Activated T-helper 1 cell treated with anti-CD3 and anti-CD28 coated beads, Interleukin-12 subunit alpha, Interleukin-12 subunit beta, Interleukin-2, Interleukin-4 antibody, amounts not matched to agents 30 ng/mL and 10 ng/mL and 1 ng/mL, durations not matched to agents 14 hours and 24 hours and 36 hours (primary cell): ENCODE results near the gene NLRC3. TPM values are rescaled to one million over a fixed set of nuclear protein-coding genes. Genes with fewer than 3 reads are reported as not detected.

Experiments used
- DNase-seq: peaks from one replicate; pipeline ENCODE4 v3.0.0; 2021; ENCODE audit warnings: low spot score
- H3K27ac Mint-ChIP-seq: one replicate; pipeline ENCODE4 v1.8.0; 2021; ENCODE audit warnings: mild to moderate bottlenecking, mixed read lengths
- H3K27me3 Mint-ChIP-seq: one replicate; pipeline ENCODE4 v1.8.0; 2022; ENCODE audit warnings: mild to moderate bottlenecking, moderate library complexity, mixed read lengths; ENCODE audit not compliant: insufficient read depth
- H3K36me3 Mint-ChIP-seq: one replicate; pipeline ENCODE4 v1.8.0; 2021; ENCODE audit warnings: low read depth, mixed read lengths
- H3K4me1 Mint-ChIP-seq: one replicate; pipeline ENCODE4 v1.8.0; 2021; ENCODE audit warnings: low read depth, mixed read lengths
- H3K4me3 Mint-ChIP-seq: one replicate; pipeline ENCODE4 v1.8.0; 2021; ENCODE audit warnings: mild to moderate bottlenecking, moderate library complexity, mixed read lengths
- H3K9me3 Mint-ChIP-seq: one replicate; pipeline ENCODE4 v1.8.0; 2021; ENCODE audit warnings: mixed read lengths
- intact Hi-C: fragments of 100-400 bp; cut with micrococcal nuclease; formaldehyde crosslinking; loops from one replicate; pipeline ENCODE4 v1.15.1; 2024
- total RNA-seq: library from RNA; stranded (reverse); gene quantifications from 2 replicates; pipeline ENCODE4 v1.2.3, GENCODE V29; 2022

NLRC3 gene
- total RNA-seq, 1 donor from 2014 or later, result 21.8 TPM

- no peaks in the 10 kb centered on the region for H3K27me3 Mint-ChIP-seq
- H3K9me3 Mint-ChIP-seq, result no peaks in the 10 kb centered on the region
- no peak for DNase-seq
- H3K27ac Mint-ChIP-seq, result no peak overlapping the region
- H3K4me1 Mint-ChIP-seq, result peaks cover 38% of the 10 kb centered on the region
- H3K4me3 Mint-ChIP-seq, result no peak overlapping the region
- intact Hi-C loops, result no loop called here
- peaks cover 8% of the 10 kb centered on the region for H3K36me3 Mint-ChIP-seq
Measured at GRCh38 chr16:3582276-3583165, 5.3 kb upstream of the NLRC3 start.

GRCh38 chr16:3581392-3581791, 4.2 kb upstream of the NLRC3 start:
- no peaks in the 10 kb centered on the region for H3K27me3 Mint-ChIP-seq

GRCh38 chr16:3580686-3581085, 3.5 kb upstream of the NLRC3 start:
- no peak for DNase-seq
- H3K27ac Mint-ChIP-seq, result no peak overlapping the region
- H3K27me3 Mint-ChIP-seq, result no peaks in the 10 kb centered on the region
- intact Hi-C loops, result no loop called here
- no peak overlapping the region for H3K4me3 Mint-ChIP-seq
- H3K36me3 Mint-ChIP-seq, result peaks cover 7% of the 10 kb centered on the region
- H3K4me1 Mint-ChIP-seq, result peaks cover 47% of the 10 kb centered on the region
- H3K9me3 Mint-ChIP-seq, result no peaks in the 10 kb centered on the region

More at GRCh38 chr16:3581392-3581791, 4.2 kb upstream of the NLRC3 start:
- no peak overlapping the region for H3K27ac Mint-ChIP-seq
- H3K4me3 Mint-ChIP-seq, result no peak overlapping the region
- DNase-seq, result no peak
- peaks cover 49% of the 10 kb centered on the region for H3K4me1 Mint-ChIP-seq
- peaks cover 5% of the 10 kb centered on the region for H3K36me3 Mint-ChIP-seq
- intact Hi-C loops, result no loop called here
- H3K9me3 Mint-ChIP-seq, result no peaks in the 10 kb centered on the region

GRCh38 chr16:3580251-3580651, 3.0 kb upstream of the NLRC3 start:
- no peaks in the 10 kb centered on the region for H3K9me3 Mint-ChIP-seq
- H3K4me1 Mint-ChIP-seq, result peaks cover 49% of the 10 kb centered on the region

GRCh38 chr16:3579776-3580175, 2.6 kb upstream of the NLRC3 start:
- H3K27ac Mint-ChIP-seq, result peak overlapping the region; percentile 61
- peaks cover 52% of the 10 kb centered on the region for H3K4me1 Mint-ChIP-seq

More at GRCh38 chr16:3580251-3580651, 3.0 kb upstream of the NLRC3 start:
- Mint-ChIP-seq H3K27ac (no peak overlapping the region), H3K4me3 (no peak overlapping the region), H3K27me3 (no peaks in the 10 kb centered on the region), H3K36me3 (peaks cover 7% of the 10 kb centered on the region)
- DNase-seq, result no peak
- intact Hi-C loops, result no loop called here

GRCh38 chr16:3578610-3579551, 1.7 kb upstream of the NLRC3 start:
- H3K9me3 Mint-ChIP-seq, result no peaks in the 10 kb centered on the region
- peaks cover 52% of the 10 kb centered on the region for H3K4me1 Mint-ChIP-seq
- H3K4me3 Mint-ChIP-seq, result peak overlapping the region; percentile 96
- H3K27ac Mint-ChIP-seq, result peak overlapping the region; percentile 93
- peaks cover 7% of the 10 kb centered on the region for H3K36me3 Mint-ChIP-seq
- peak; percentile 65 for DNase-seq
- no peaks in the 10 kb centered on the region for H3K27me3 Mint-ChIP-seq
- intact Hi-C loops, result loop anchor here (1.0 to 2.0 kb wide), 2 partner anchors 32 to 76 kb away; partner anchors contain the start of gene SLX4

More at GRCh38 chr16:3579776-3580175, 2.6 kb upstream of the NLRC3 start:
- peak overlapping the region; percentile 51 for H3K4me3 Mint-ChIP-seq
- H3K27me3 Mint-ChIP-seq, result no peaks in the 10 kb centered on the region
- peaks cover 7% of the 10 kb centered on the region for H3K36me3 Mint-ChIP-seq
- DNase-seq, result no peak
- intact Hi-C loops, result loop anchor here (1.0 to 2.0 kb wide), 2 partner anchors 32 to 77 kb away; partner anchors contain the start of gene SLX4
- H3K9me3 Mint-ChIP-seq, result no peaks in the 10 kb centered on the region

GRCh38 chr16:3578121-3578520, 918 bp upstream of the NLRC3 start:
- no peaks in the 10 kb centered on the region for H3K27me3 Mint-ChIP-seq
- H3K4me3 Mint-ChIP-seq, result peak overlapping the region; percentile 96
- intact Hi-C loops, result loop anchor here (2.0 kb wide), 1 partner anchor 75 kb away; no protein-coding TSS in a partner anchor
- peaks cover 7% of the 10 kb centered on the region for H3K36me3 Mint-ChIP-seq
- H3K4me1 Mint-ChIP-seq, result peaks cover 57% of the 10 kb centered on the region
- peak overlapping the region; percentile 93 for H3K27ac Mint-ChIP-seq
- DNase-seq, result peak; percentile 33
- no peaks in the 10 kb centered on the region for H3K9me3 Mint-ChIP-seq

GRCh38 chr16:3576211-3576610, 992 bp downstream of the NLRC3 start:
- Mint-ChIP-seq H3K4me1 (peaks cover 57% of the 10 kb centered on the region), H3K9me3 (no peaks in the 10 kb centered on the region), H3K27me3 (no peaks in the 10 kb centered on the region), H3K4me3 (peak overlapping the region; percentile 96), H3K27ac (peak overlapping the region; percentile 96), H3K36me3 (peaks cover 12% of the 10 kb centered on the region)
- DNase-seq, result no peak
- intact Hi-C loops, result no loop called here

- Mint-ChIP-seq H3K36me3 (peaks cover 19% of the 10 kb centered on the region), H3K4me1 (peaks cover 54% of the 10 kb centered on the region), H3K27me3 (no peaks in the 10 kb centered on the region), H3K27ac (peak overlapping the region; percentile 52), H3K4me3 (peak overlapping the region; percentile 96), H3K9me3 (peaks cover 4% of the 10 kb centered on the region)
- DNase-seq, result no peak
- intact Hi-C loops, result no loop called here
Measured at GRCh38 chr16:3575491-3575890, 1.7 kb downstream of the NLRC3 start.

- Mint-ChIP-seq H3K9me3 (peaks cover 9% of the 10 kb centered on the region), H3K36me3 (peaks cover 29% of the 10 kb centered on the region), H3K4me1 (peaks cover 44% of the 10 kb centered on the region), H3K27ac (no peak overlapping the region), H3K27me3 (no peaks in the 10 kb centered on the region), H3K4me3 (no peak overlapping the region)
- intact Hi-C loops, result no loop called here
- DNase-seq, result no peak
Measured at GRCh38 chr16:3574195-3574594, 3.0 kb downstream of the NLRC3 start.

GRCh38 chr16:3573146-3573815, 3.9 kb downstream of the NLRC3 start:
- H3K36me3 Mint-ChIP-seq, result peaks cover 31% of the 10 kb centered on the region
- H3K27ac Mint-ChIP-seq, result no peak overlapping the region
- no peaks in the 10 kb centered on the region for H3K27me3 Mint-ChIP-seq
- peak overlapping the region; percentile 39 for H3K4me3 Mint-ChIP-seq
- peaks cover 36% of the 10 kb centered on the region for H3K4me1 Mint-ChIP-seq
- peaks cover 9% of the 10 kb centered on the region for H3K9me3 Mint-ChIP-seq
- no peak for DNase-seq
- intact Hi-C loops, result no loop called here

- no peak for DNase-seq
- Mint-ChIP-seq H3K27me3 (no peaks in the 10 kb centered on the region), H3K27ac (peak overlapping the region; percentile 40), H3K9me3 (peaks cover 9% of the 10 kb centered on the region), H3K36me3 (peaks cover 32% of the 10 kb centered on the region), H3K4me3 (no peak overlapping the region), H3K4me1 (peaks cover 16% of the 10 kb centered on the region)
- intact Hi-C loops, result no loop called here
Measured at GRCh38 chr16:3570420-3571062, 6.7 kb downstream of the NLRC3 start.
